ENCODE results near the gene BLTP3A.

The BLTP3A gene

GRCh38 chr6:34819571-34820480 lies 27.9 kb downstream of the BLTP3A start:
- no peak for DNase-seq (ENCODE audit: extremely low read depth in 1 of 2, low read depth in 1 of 2)

GRCh38 chr6:34829137-34829536 lies 37.3 kb downstream of the BLTP3A start:
- DNase-seq (ENCODE audit: extremely low read depth in 1 of 2, low read depth in 1 of 2): no peak

- no peak for DNase-seq (ENCODE audit: extremely low read depth in 1 of 2, low read depth in 1 of 2)
Measured at GRCh38 chr6:34832942-34833341, 41.1 kb downstream of the BLTP3A start.

- no peak for DNase-seq (ENCODE audit: extremely low read depth in 1 of 2, low read depth in 1 of 2)
Measured at GRCh38 chr6:34834789-34835518, 43.1 kb downstream of the BLTP3A start.

- DNase-seq (ENCODE audit: extremely low read depth in 1 of 2, low read depth in 1 of 2): no peak
Measured at GRCh38 chr6:34836008-34836407, 44.1 kb downstream of the BLTP3A start.

- no peak for DNase-seq (ENCODE audit: extremely low read depth in 1 of 2, low read depth in 1 of 2)
Measured at GRCh38 chr6:34836451-34836850, 44.6 kb downstream of the BLTP3A start.

- no peak for DNase-seq (ENCODE audit: extremely low read depth in 1 of 2, low read depth in 1 of 2)
Measured at GRCh38 chr6:34837528-34837927, 45.6 kb downstream of the BLTP3A start.

- no peak for DNase-seq (ENCODE audit: extremely low read depth in 1 of 2, low read depth in 1 of 2)
Measured at GRCh38 chr6:34839666-34840352, 47.9 kb downstream of the BLTP3A start.
